Measurements from ENCODE around the gene GIMD1.

- TF ChIP-seq, protein P1, sequence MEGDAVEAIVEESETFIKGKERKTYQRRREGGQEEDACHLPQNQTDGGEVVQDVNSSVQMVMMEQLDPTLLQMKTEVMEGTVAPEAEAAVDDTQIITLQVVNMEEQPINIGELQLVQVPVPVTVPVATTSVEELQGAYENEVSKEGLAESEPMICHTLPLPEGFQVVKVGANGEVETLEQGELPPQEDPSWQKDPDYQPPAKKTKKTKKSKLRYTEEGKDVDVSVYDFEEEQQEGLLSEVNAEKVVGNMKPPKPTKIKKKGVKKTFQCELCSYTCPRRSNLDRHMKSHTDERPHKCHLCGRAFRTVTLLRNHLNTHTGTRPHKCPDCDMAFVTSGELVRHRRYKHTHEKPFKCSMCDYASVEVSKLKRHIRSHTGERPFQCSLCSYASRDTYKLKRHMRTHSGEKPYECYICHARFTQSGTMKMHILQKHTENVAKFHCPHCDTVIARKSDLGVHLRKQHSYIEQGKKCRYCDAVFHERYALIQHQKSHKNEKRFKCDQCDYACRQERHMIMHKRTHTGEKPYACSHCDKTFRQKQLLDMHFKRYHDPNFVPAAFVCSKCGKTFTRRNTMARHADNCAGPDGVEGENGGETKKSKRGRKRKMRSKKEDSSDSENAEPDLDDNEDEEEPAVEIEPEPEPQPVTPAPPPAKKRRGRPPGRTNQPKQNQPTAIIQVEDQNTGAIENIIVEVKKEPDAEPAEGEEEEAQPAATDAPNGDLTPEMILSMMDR (conservative IDR thresholded peaks at IDR 0.05; ENCODE audit: low read length), result no peak
- TF ChIP-seq EZH2phosphoT487 (IDR thresholded peaks at IDR 0.05; ENCODE audit: borderline replicate concordance), result no peak
Observed at GRCh38 chr4:106385853-106386393, 17.3 kb upstream of the GIMD1 start.
